Forelimb muscle (tissue), 1 donor: Measurements from ENCODE around the gene COLEC11. TPM values are rescaled to one million over a fixed set of nuclear protein-coding genes. Genes with fewer than 3 reads are reported as not detected.
"Not testable (repeated sequence)": the region's sequence is repeated elsewhere in the genome, so short reads cannot be mapped to it uniquely, and the experiment has no call there.

Experiments
- DNase-seq: peaks from one replicate; pipeline ENCODE4 v3.0.0-alpha.2; 2013; ENCODE audit warnings: low read depth
- polyA plus RNA-seq: library from polyadenylated mRNA; unstranded; fragments of 120-200 nt; gene quantifications from one replicate; pipeline ENCODE4 v1.2.1, GENCODE V29; 2013; ENCODE audit not compliant: insufficient read length

The COLEC11 gene
- polyA plus RNA-seq, result 0.40 TPM

GRCh38 chr2:3594493-3595281, at the start of gene COLEC11:
Gene COLEC11 (plus strand): TSS chr2:3595112. CDS start chr2:3604341, 9,229 bp downstream.
- DNase-seq, result no peak

- DNase-seq, result no peak
These were observed 49.0 kb upstream of the COLEC11 start for GRCh38 chr2:3545788-3546478.

DNA sequence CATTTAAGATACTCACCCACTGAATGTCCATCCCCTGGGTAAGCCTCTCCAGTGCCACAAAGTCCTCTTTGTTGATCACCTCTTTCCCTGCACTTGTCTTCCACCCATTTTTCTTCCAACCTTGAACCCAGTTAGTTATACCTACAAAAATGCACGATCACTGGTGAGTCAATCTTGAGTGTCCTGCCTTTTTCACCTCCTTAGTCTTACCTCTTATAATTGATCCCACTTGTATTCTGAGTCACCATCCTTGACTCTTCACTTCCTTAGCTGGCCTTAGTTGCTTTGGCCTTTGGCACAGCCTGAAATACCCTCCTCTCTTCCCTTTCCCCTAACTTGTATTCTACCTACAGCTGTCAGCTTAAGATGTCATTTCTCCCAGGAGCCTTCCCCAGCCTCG, 47.0 kb upstream of the COLEC11 start:
- no peak for DNase-seq

DNA sequence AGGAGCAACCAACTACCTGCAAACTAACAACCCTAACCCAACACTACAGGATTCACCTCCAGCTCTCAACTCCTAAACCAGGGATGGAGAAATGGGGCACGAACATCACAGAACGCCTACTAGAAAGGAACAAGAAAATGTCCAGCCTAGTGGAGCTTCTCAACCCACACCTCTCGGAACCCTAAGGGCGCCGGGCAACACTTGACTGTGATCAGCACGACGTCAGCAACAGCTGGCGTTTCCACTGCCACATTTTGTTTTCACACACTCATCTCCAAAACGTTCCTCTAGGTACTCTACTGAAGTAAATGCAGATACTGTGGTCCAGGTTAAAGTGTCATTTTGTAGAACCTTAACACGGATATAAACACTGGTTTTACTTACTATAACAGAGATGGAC, 41.0 kb upstream of the COLEC11 start:
- DNase-seq, result no peak

- no peak for DNase-seq
These were observed 37.2 kb upstream of the COLEC11 start for GRCh38 chr2:3557639-3558204.

DNA sequence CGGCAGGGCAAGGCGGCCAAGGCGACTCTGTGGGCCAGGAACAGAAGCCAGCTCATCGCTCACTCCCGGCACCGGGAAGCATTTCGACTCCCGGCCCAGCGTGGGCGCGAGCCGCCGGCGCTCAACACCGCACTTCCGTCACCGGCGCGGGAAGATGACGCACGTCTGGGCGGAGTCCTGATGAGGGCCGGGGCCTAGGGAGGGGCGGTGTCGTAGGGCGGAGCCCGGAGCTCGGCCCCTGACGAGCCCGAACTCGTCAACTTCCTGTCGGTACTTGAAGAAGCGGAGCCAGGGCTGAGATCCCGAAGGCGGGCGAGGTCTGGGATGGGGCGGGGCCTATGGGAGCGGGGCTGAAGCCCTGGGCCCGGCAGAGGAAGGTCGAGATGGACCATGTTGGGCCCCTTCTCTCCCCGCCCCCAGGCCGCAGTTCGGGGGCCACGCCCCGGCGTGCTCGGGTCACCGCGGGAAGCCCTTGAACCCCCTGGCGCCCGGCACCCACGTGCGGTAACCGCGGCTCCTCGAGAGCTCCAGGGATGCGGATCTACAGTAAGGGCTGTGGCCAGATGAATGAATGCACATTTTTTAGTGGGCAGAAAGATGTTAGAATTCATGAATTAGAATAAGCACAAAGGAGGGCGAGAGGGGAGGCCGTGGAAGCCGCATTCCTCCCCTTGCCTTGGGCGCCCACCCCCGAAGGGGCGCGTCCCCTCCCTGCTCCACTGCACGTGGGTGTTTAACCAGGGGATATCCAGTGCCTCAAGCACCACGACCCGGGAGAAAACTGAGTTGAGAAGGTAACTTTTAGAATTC, 36.5 kb upstream of the COLEC11 start, which contains the start of gene RNASEH1:
RNASEH1 (minus strand) TSS at position 129 of the 810 bp plus-strand sequence; CDS start at position 56, 73 bp downstream.
- DNase-seq, result peak; percentile 96

- no peak for DNase-seq
These were observed 31.4 kb upstream of the COLEC11 start for GRCh38 chr2:3563521-3563976.

- no peak for DNase-seq
These were observed 29.8 kb upstream of the COLEC11 start for GRCh38 chr2:3565117-3565516.

DNA sequence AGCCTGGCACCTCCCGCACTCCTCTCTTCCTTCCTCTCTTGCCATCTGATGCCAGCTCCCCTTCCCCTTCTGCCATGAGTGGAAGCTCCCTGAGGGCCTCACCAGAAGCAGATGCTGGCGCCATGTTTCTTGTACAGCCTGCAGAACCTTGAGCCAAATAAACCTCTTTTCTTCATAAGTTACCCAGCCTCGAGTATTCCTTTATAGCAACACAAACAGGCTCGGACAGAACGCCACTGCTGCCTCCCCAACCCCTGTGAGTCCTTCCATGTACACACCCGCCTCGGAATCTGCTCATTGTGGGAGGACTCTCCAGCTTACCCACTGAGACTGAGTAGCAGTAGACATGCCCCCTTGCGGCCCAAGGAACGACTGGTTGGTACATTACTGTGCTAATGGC, 28.1 kb upstream of the COLEC11 start:
- no peak for DNase-seq

- DNase-seq, result not testable (repeated sequence)
These were observed 25.3 kb upstream of the COLEC11 start for GRCh38 chr2:3569656-3570055.

GRCh38 chr2:3571284-3571683, 23.6 kb upstream of the COLEC11 start:
- no peak for DNase-seq

DNA sequence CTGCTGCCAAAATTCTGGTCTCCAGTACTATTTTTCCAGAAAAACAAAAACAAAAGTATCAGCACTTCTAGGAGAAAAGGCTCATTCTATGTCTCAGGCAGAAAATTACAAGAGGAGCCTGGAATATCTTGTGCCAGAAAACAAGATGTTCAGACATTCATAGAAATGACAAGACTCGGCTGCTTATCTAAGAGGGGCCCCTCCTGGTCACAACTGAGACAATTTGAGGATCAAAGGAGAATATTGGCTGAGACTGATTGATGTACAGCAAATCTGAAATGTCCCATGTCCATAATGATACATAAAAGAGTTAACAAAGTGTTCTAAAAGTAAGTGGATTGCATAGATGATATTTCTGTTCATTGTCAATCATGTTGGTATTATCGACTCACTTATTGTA, 22.3 kb upstream of the COLEC11 start:
- DNase-seq, result no peak

DNA sequence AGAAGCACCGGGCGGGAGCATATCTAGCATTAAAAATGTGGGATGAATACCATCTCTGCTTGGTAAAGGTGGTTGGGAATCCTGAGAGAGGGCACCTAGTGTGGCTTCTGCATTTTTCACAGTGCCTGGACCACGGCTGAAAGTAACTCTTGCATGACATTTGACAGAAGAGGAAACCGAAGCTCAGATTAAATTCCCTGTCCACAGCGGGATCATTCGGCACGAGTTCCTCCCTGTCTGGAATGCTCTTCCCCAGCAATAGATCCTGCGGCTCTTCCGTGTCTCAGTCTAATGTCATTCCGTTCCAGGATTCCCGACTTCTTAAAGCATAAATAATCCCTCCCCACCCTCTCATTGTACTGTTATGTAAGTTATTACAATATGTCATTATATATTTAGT, 20.8 kb upstream of the COLEC11 start:
- no peak for DNase-seq

DNA sequence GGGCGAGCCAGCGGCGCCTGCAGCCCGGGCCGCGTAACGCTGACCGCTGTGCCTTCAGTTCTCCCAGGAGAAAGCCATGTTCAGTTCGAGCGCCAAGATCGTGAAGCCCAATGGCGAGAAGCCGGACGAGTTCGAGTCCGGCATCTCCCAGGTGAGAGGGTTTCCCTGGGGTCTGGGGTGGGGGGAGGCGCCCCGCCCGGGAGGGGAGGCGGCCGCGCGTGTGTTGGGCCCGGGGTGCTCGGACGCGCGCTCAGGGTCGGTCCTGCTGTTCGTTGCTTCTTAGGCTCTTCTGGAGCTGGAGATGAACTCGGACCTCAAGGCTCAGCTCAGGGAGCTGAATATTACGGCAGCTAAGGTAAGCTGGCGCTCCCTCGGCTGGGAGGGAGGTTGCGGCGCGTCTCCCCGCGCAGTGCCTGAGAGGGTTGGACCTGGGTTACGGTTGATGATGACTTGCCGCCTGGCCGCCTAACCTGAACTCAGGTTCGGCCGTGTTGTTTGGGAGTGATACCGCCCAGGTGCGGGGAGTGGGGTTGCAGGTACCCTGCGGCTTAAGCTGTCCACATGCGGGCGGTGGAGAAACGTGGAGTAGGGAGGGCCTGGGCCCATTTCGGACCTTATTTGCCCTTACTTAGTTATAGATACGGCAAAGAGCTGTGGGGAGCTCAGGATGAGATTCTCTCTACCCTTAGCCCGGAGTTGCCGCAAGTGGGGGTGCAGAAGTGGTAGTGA, 19.2 kb upstream of the COLEC11 start:
- no peak for DNase-seq

- not testable (repeated sequence) for DNase-seq
These were observed 18.7 kb upstream of the COLEC11 start for GRCh38 chr2:3576263-3576630.

DNA sequence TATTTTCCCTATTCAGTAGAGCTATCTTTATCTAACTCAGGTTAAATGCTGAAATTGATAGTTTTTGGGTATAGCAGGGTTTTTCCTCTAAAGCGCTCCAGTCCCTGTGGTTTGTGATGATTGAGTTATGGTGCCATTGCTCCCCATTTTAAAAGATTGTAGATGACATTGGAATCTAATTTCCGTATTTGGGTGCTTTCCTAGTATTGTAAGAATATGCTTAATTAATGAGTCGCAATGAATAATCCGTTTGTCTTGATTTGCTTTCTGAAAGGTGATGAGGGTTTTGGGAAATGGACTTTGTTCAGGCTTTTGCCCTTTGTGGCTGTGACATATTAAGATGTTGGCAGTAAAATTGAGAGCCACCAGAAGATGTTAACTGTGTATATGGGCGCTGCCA, 15.9 kb upstream of the COLEC11 start:
- DNase-seq, result no peak

GRCh38 chr2:3580449-3580848, 14.5 kb upstream of the COLEC11 start:
- no peak for DNase-seq

DNA sequence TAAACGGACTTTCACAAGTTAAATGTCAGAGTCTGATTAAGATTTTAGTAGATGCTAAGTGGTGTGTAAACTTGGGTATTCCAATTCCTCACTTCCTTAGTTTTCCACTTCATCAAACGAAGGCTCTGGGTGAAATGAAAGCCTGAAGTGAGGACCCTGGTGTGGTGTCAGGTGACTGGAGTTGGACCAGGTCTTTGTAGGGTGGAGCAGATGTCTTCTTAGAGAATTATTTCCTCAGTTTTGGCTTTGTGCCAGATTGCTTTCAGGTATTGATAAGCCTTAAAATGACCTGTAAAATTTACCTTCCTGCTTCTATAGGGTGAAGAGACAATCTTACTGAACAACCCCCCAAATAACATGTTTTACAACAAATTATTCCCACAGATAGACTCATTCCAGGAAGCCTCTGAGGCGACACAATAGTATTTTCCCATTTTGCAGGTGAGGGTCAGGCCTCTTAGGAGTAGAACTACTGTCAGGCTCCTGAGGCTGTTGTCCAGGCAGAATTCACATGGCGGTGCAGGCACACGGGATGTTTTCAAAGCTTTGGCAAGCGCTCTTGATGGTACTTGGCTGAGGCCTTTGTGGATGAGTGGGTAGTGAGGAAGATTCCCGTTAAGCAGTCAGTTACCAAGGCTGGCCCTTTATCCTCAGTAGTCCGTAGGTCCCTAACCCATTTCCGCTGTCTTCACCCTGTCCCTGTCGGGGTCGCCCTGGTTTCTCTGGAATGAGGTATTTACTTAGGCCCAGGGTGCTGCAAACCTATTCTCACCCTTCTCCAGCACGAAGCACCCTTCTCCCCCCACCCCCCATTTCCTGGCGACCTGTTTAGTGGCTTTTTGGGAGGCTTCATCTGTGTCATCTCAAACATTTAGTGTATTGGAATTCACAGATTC, 13.3 kb upstream of the COLEC11 start:
- DNase-seq, result no peak

GRCh38 chr2:3584076-3584475, 10.8 kb upstream of the COLEC11 start:
- DNase-seq, result no peak
